Smooth muscle cell of the umbilical artery (primary cell): ENCODE data around the gene HMGN3. TPM values are rescaled to one million over a fixed set of nuclear protein-coding genes. Genes with fewer than 3 reads are reported as not detected.

ENCODE experiments used
- total RNA-seq: library from RNA; depleted of rRNA; stranded (reverse); fragments of >200 nt; gene quantifications from 2 replicates; pipeline ENCODE4 v1.2.3, GENCODE V29; 2014

Gene HMGN3
- total RNA-seq = 18.4 and 18.5 TPM in 2 replicates

GRCh38 chr6:79234150-79235022, at the start of gene HMGN3:
TSS of gene HMGN3 (minus strand) at chr6:79234682.

Other genes starting within 250 kb of the HMGN3 start
- gene PHIP, start 156.4 kb downstream of the HMGN3 start, total RNA-seq = 16.3 and 24.9 TPM in 2 replicates